ENCODE data around the gene SP1.
"Not testable (repeated sequence)": the region's sequence is repeated elsewhere in the genome, so short reads cannot be mapped to it uniquely, and the experiment has no call there.

The SP1 gene

DNA sequence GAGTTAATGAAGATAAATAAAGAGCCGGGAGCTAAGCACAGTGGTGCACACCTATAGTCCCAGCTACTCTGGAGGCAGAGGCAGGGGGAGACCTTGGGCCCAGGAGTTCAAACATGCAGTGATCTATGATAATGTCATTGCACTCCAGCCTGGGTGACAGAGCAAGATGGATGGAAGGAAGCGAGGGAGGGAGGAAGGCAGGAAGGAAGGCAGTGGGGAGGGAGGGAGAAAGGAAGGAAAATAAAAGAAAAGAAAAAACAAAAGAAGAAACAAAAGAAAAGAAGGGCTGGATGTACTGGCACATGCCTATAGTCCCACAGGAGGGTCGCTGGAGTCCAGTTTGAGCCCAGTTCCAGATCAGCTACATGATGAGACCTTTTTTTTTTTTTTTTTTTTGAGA, 24.9 kb upstream of the SP1 start:
- DNase-seq (ENCODE audit: low spot score), result no peak
- in situ Hi-C loops (cut with MboI; ENCODE audit: low pct_unique_long_range_greater_than_20kb, low sequenced_read_pairs, unreplicated experiment), result no loop called here
- TF ChIP-seq, protein P1, sequence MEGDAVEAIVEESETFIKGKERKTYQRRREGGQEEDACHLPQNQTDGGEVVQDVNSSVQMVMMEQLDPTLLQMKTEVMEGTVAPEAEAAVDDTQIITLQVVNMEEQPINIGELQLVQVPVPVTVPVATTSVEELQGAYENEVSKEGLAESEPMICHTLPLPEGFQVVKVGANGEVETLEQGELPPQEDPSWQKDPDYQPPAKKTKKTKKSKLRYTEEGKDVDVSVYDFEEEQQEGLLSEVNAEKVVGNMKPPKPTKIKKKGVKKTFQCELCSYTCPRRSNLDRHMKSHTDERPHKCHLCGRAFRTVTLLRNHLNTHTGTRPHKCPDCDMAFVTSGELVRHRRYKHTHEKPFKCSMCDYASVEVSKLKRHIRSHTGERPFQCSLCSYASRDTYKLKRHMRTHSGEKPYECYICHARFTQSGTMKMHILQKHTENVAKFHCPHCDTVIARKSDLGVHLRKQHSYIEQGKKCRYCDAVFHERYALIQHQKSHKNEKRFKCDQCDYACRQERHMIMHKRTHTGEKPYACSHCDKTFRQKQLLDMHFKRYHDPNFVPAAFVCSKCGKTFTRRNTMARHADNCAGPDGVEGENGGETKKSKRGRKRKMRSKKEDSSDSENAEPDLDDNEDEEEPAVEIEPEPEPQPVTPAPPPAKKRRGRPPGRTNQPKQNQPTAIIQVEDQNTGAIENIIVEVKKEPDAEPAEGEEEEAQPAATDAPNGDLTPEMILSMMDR (IDR thresholded peaks at IDR 0.05; ENCODE audit: extremely low read depth, insufficient read depth, missing control alignments), result no peak

DNA sequence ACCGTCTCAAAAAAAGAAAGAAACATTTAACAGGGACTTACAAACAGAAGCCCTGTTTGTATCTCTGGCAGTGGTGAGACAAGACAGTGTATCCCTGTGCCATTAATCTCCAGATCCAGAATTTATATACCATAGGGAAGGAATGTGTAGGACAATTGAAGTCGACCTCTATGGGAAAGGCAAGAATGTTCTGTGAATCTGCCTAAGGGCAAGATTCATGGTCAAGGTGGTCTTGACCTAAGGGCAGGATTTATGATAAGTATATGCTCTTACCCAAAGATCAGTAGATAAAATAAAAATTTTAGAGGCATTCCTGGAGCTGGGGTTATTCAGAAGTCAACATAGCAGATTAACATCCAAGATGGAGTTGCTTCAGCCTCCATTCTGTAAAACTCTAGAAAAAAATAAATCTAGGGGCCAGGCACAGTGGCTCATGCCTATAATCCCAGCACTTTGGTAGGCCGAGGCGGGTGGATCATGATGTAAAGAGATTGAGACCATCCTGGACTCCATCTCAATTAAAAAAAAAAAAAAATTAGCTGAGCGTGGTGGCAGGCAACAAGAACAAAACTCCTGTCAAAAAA, 21.0 kb upstream of the SP1 start:
- TF ChIP-seq, protein P1 (IDR thresholded peaks at IDR 0.05; ENCODE audit: extremely low read depth, insufficient read depth, missing control alignments), result no peak
- in situ Hi-C loops (cut with MboI; ENCODE audit: low pct_unique_long_range_greater_than_20kb, low sequenced_read_pairs, unreplicated experiment), result no loop called here
- no peak for DNase-seq (ENCODE audit: low spot score)

DNA sequence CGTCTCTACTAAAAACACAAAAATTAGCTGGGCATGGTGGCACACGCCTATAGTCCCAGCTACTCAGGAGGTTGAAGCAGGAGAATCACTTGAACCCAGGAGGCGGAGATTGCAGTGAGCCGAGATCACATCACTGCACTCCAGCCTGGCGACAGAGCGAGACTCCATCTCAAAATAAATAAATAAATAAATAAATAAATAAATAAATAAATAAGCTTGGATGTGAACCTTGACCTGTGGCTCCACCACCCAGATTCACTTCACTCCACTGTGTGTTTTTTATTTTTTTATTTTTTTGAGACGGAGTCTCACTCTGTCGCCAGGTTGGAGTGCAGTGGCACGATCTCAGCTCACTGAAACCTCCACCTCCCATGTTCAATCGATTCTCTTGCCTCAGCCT, 18.3 kb upstream of the SP1 start:
- in situ Hi-C loops (cut with MboI; ENCODE audit: low pct_unique_long_range_greater_than_20kb, low sequenced_read_pairs, unreplicated experiment); DNase-seq (ENCODE audit: low spot score): not testable (repeated sequence)

DNA sequence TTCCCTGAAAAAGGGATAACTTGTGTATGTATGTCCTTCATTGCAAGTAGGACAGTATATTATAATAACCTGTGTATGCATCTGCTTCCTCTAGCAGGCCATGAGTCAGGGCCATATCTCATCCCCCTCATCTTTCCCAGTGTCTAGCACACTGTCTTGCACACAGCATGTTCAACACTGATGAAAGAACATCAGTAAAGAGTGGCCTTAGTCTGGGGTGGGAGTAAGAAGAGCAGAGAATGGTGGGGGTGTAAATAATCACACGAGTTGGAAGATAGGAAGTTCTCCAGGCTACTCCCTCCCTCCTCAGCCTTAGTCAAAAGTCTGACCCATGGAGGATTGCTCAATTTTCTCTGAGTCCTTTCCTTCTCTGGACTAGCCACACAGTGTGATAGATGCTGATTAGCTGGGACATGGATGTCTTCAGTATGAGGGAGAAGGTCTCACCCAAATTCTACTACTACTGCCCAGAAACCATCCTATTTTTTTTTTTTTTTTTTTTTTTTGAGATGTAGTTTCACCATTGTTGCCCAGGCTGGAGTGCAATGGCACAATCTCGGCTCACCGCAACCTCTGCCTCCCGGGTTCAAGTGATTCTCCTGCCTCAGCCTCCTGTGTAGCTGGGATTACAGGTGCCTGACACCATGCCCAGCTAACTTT, 14.6 kb upstream of the SP1 start:
- no peak for DNase-seq (ENCODE audit: low spot score)
- TF ChIP-seq, protein P1 (IDR thresholded peaks at IDR 0.05; ENCODE audit: extremely low read depth, insufficient read depth, missing control alignments), result no peak
- in situ Hi-C loops (cut with MboI; ENCODE audit: low pct_unique_long_range_greater_than_20kb, low sequenced_read_pairs, unreplicated experiment), result no loop called here

DNA sequence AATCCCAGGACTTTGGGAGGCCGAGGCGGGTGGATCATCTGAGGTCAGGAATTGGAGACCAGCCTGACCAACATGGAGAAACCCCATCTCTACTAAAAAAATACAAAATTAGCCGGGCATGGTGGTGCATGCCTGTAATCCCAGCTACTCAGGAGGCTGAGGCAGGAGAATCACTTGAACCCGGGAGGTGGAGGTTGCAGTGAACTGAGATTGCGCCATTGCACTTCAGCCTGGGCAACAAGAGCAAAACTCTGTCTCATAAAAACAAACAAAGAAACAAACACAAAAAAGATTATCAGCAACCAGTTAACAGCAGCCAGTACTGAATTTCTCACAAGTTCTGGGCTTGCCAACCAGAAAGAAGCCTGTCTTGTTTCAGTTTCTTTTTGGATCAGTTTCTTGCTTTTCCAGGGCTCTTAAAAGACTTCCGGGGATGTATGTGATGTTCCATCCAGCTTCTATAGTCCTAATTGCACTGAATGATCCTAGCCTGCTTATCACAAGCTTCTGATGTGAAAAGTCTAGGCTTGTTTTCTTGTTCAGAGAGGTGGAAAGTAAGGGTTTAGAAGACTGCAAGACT, 6.3 kb upstream of the SP1 start:
- DNase-seq (ENCODE audit: low spot score); in situ Hi-C loops (cut with MboI; ENCODE audit: low pct_unique_long_range_greater_than_20kb, low sequenced_read_pairs, unreplicated experiment): not testable (repeated sequence)

DNA sequence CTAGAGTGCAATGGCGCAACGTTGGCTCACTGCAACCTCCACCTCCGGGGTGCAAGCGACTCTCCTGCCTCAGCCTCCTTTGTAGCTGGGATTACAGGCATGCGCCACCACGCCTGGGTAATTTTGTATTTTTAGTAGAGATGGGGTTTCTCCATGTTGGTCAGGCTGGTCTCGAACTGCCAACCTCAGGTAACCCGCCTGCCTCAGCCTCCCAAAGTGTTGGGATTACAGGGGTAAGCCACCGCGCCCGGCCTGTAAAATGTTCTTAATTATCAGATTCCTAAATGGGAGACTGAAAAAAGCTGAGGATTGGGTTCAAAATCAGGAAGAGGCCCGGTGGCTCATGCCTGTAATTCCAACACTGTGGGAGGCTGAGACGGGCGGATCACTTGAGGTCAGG, 5.7 kb upstream of the SP1 start:
- in situ Hi-C loops (cut with MboI; ENCODE audit: low pct_unique_long_range_greater_than_20kb, low sequenced_read_pairs, unreplicated experiment); DNase-seq (ENCODE audit: low spot score): not testable (repeated sequence)

DNA sequence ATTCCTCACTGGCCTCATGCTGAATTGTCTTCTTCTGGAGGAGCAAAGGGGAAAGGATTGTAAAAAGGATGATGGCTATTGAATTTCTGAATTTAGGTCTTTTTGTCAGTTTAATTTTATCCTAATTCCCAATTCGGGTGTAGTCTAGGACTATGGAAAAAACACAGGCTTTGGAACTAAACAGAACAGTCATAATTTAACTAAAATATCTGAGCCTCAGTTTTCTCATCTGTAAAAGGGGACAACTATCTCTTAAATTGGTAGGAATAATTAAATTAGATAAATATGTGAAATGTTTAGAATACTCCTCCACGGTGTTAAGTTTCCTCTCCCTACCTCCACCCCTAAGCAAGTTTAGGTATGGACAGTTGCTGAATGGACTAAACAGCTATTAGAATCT, 3.2 kb upstream of the SP1 start:
- TF ChIP-seq, protein P1 (IDR thresholded peaks at IDR 0.05; ENCODE audit: extremely low read depth, insufficient read depth, missing control alignments), result no peak
- in situ Hi-C loops (cut with MboI; ENCODE audit: low pct_unique_long_range_greater_than_20kb, low sequenced_read_pairs, unreplicated experiment), result no loop called here
- DNase-seq (ENCODE audit: low spot score), result no peak

DNA sequence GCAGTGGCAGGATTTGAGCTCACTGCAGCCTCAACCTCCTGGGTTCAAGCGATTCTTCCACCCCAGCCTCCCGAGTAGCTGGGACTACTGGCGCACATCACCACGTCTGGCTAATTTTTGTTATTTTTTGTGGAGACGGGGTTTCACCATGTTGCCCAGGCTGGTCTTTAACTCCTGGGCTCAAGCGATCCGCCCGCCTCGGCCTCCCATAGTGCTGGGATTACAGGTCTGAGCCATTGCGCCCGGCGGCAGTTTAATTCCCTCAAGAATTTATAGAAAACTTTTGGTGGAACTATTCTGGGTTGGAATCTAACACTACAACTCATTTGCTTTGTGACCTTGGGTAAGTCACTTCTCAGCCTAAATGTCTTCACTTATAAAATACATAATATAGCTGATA, 1.8 kb upstream of the SP1 start:
- no peak for DNase-seq (ENCODE audit: low spot score)
- in situ Hi-C loops (cut with MboI; ENCODE audit: low pct_unique_long_range_greater_than_20kb, low sequenced_read_pairs, unreplicated experiment), result no loop called here
- TF ChIP-seq, protein P1 (IDR thresholded peaks at IDR 0.05; ENCODE audit: extremely low read depth, insufficient read depth, missing control alignments), result no peak
